ENCODE data around the gene PGAM4.

GRCh38 chrX:77953708-77954107, 15.7 kb downstream of the PGAM4 start:
- TF ChIP-seq CTCF (conservative IDR thresholded peaks at IDR 0.05; ENCODE audit: low read length): no peak
- no peak for TF ChIP-seq EZH2phosphoT487 (IDR thresholded peaks at IDR 0.05; ENCODE audit: borderline replicate concordance, low read depth, low read length)

All from OCI-LY7 (cell line).